Adrenal gland (tissue), 5 donors: ENCODE measurements around the gene JPH2.

Experiments used
- CTCF ChIP-seq, 6 experiments: fragments of 450-650 bp in 4 of 6; fragments of 200-600 bp in 2 of 6; sonication (generic) in 1 of 6; IDR thresholded peaks; 1 replicate in 5 of 6; 2 replicates in 1 of 6; pipeline versions ENCODE4 v1.5.1 to v1.8.0; 2016 to 2021; ENCODE audit warnings: antibody characterized with exemption in 6 of 6, mild to moderate bottlenecking in 2 of 6, moderate library complexity in 1 of 6
- POLR2A ChIP-seq, 2 donors: fragments of 450-650 bp; IDR thresholded peaks; one replicate each; pipeline ENCODE4 v1.6.1; 2017; ENCODE audit warnings: antibody characterized with exemption in 2 of 2, mild to moderate bottlenecking in 2 of 2, moderate library complexity in 1 of 2
- donor health status: DM: no; HTN: no; CAD: no.

- TF ChIP-seq CTCF (IDR thresholded peaks at IDR 0.05), result no peak
- TF ChIP-seq POLR2A (IDR thresholded peaks at IDR 0.05), result no peak
Measured at GRCh38 chr20:44079291-44079690, 107.7 kb downstream of the JPH2 start.
